Breast epithelium (tissue), 4 donors: Measurements from ENCODE around the gene SCYGR8. TPM values are rescaled to one million over a fixed set of nuclear protein-coding genes. Genes with fewer than 3 reads are reported as not detected.

Experiments
- DNase-seq, 2 donors: peaks; one replicate each; pipeline ENCODE4 v3.0.0-alpha.2; 2019; ENCODE audit warnings: low spot score in 2 of 2
- H3K27ac ChIP-seq, 2 donors: fragments of 200-600 bp; sonication (generic) in 1 of 2; one replicate each; pipeline ENCODE4 v1.5.1; 2016 to 2019; ENCODE audit warnings: mild to moderate bottlenecking in 1 of 2
- H3K27me3 ChIP-seq, 2 donors: fragments of 200-600 bp; sonication (generic) in 1 of 2; one replicate each; pipeline versions ENCODE4 v1.5.1 to v1.6.0; 2017 to 2019; ENCODE audit warnings: control low read depth in 1 of 2, mild to moderate bottlenecking in 1 of 2
- H3K36me3 ChIP-seq: fragments of 200-600 bp; one replicate; pipeline ENCODE4 v1.5.1; 2019
- H3K4me1 ChIP-seq, 2 donors: fragments of 200-600 bp; sonication (generic); one replicate each; pipeline ENCODE4 v1.5.1; 2016 to 2019; ENCODE audit warnings: control low read depth in 1 of 2
- H3K4me3 ChIP-seq, 3 donors: fragments of 200-600 bp; sonication (generic); 1 replicate in 2 of 3; 2 replicates in 1 of 3; pipeline ENCODE4 v1.5.1; 2016 to 2019; ENCODE audit warnings: mild to moderate bottlenecking in 3 of 3, moderate library complexity in 2 of 3
- H3K9me3 ChIP-seq, 2 donors: fragments of 200-600 bp; sonication (generic) in 1 of 2; one replicate each; pipeline ENCODE4 v1.5.1; 2016 to 2019; ENCODE audit warnings: control low read depth in 1 of 2
- POLR2A ChIP-seq: fragments of 450-650 bp; IDR thresholded peaks from one replicate; pipeline ENCODE4 v1.6.1; 2016; ENCODE audit warnings: antibody characterized with exemption, mild to moderate bottlenecking, moderate library complexity
- POLR2AphosphoS5 ChIP-seq, 3 donors: sonication (generic); formaldehyde crosslinking; IDR thresholded peaks; one replicate each; pipeline ENCODE4 v1.6.1; 2017; ENCODE audit warnings: antibody characterized with exemption in 3 of 3
- intact Hi-C: fragments of 100-400 bp; cut with DNase I; formaldehyde crosslinking; loops from one replicate; pipeline ENCODE4 v1.15.1; 2023; ENCODE audit warnings: low total_unique reads
- total RNA-seq, 3 donors: library from RNA; depleted of rRNA; stranded (reverse); fragments of >200 nt; gene quantifications; one replicate each; pipeline ENCODE4 v1.1.0, GENCODE V29; 2016
- TF ChIP-seq, protein P1 (sequence below), 3 donors: fragments of 450-650 bp; IDR thresholded peaks; one replicate each; pipeline ENCODE4 v1.5.1; 2016 to 2017; ENCODE audit warnings: antibody characterized with exemption in 3 of 3, mild to moderate bottlenecking in 3 of 3, moderate library complexity in 3 of 3

SCYGR8 gene
- total RNA-seq, 3 donors from 2014 or later, result not detected

DNA sequence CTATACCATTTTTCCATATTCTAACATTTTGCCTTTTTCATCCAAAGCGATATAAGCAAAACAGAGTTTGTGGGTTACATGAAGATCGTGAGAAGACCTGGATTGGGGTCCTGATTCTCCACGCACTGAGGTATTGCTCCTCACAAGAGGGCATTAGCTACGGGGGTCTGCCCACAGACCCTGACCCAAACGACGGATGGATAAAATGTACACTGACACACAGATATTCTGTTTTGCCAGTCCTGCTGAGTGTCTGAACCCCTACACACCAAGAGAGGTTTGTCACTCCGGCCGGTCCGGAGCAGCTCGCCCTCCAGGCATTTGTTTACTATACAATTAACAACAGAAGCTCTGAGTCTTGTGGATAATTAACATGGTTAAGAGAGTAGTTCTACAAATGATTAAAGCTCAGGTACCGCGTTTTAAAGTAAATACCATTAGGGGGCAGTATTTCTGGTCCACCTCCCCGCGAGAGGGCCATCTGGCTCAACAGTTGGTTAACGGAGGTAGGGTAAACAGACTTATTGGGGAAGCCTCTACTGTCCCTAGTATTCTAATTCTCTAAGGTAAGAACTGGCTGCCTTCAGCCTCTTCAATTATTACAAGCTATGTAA lies 28.4 kb downstream of the SCYGR8 start:
- H3K27ac ChIP-seq, result no peak overlapping the region
- no peaks in the 10 kb centered on the region for H3K9me3 ChIP-seq
- H3K36me3 ChIP-seq, result no peaks in the 10 kb centered on the region
- intact Hi-C loops, result no loop called here
- no peak for DNase-seq
- TF ChIP-seq, protein P1, sequence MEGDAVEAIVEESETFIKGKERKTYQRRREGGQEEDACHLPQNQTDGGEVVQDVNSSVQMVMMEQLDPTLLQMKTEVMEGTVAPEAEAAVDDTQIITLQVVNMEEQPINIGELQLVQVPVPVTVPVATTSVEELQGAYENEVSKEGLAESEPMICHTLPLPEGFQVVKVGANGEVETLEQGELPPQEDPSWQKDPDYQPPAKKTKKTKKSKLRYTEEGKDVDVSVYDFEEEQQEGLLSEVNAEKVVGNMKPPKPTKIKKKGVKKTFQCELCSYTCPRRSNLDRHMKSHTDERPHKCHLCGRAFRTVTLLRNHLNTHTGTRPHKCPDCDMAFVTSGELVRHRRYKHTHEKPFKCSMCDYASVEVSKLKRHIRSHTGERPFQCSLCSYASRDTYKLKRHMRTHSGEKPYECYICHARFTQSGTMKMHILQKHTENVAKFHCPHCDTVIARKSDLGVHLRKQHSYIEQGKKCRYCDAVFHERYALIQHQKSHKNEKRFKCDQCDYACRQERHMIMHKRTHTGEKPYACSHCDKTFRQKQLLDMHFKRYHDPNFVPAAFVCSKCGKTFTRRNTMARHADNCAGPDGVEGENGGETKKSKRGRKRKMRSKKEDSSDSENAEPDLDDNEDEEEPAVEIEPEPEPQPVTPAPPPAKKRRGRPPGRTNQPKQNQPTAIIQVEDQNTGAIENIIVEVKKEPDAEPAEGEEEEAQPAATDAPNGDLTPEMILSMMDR (IDR thresholded peaks at IDR 0.05), result no peak
- TF ChIP-seq POLR2AphosphoS5 (IDR thresholded peaks at IDR 0.05) (no peak), POLR2A (no peak)
- H3K27me3 ChIP-seq, result no peaks in the 10 kb centered on the region
- H3K4me1 ChIP-seq, result no peaks in the 10 kb centered on the region
- no peak overlapping the region for H3K4me3 ChIP-seq

- TF ChIP-seq POLR2A (no peak), POLR2AphosphoS5 (IDR thresholded peaks at IDR 0.05) (no peak)
- TF ChIP-seq, protein P1 (IDR thresholded peaks at IDR 0.05), result no peak
- H3K9me3 ChIP-seq, result no peaks in the 10 kb centered on the region
- no peak for DNase-seq
- intact Hi-C loops, result no loop called here
- H3K27me3 ChIP-seq, result no peaks in the 10 kb centered on the region
- H3K27ac ChIP-seq, result no peak overlapping the region
- H3K4me3 ChIP-seq, result no peak overlapping the region
- H3K36me3 ChIP-seq, result no peaks in the 10 kb centered on the region
- no peaks in the 10 kb centered on the region for H3K4me1 ChIP-seq
Measured at GRCh38 chr2:227774895-227775842, 29.5 kb downstream of the SCYGR8 start.

GRCh38 chr2:227780981-227781615 lies 35.4 kb downstream of the SCYGR8 start:
- TF ChIP-seq POLR2A, result no peak
- TF ChIP-seq, protein P1 (IDR thresholded peaks at IDR 0.05), result no peak
- no peak for TF ChIP-seq POLR2AphosphoS5 (IDR thresholded peaks at IDR 0.05)
- H3K4me3 ChIP-seq, result no peak overlapping the region
- no peak overlapping the region for H3K27ac ChIP-seq
- intact Hi-C loops, result no loop called here
- no peak for DNase-seq
- no peaks in the 10 kb centered on the region for H3K4me1 ChIP-seq
- no peaks in the 10 kb centered on the region for H3K36me3 ChIP-seq
- H3K27me3 ChIP-seq, result no peaks in the 10 kb centered on the region
- H3K9me3 ChIP-seq, result no peaks in the 10 kb centered on the region

GRCh38 chr2:227781841-227782240 lies 36.1 kb downstream of the SCYGR8 start:
- Histone ChIP-seq H3K4me3 (no peak overlapping the region), H3K9me3 (no peaks in the 10 kb centered on the region), H3K36me3 (no peaks in the 10 kb centered on the region), H3K4me1 (no peaks in the 10 kb centered on the region), H3K27ac (no peak overlapping the region), H3K27me3 (no peaks in the 10 kb centered on the region)
- DNase-seq, result no peak
- intact Hi-C loops, result no loop called here
- TF ChIP-seq POLR2AphosphoS5 (IDR thresholded peaks at IDR 0.05) (no peak), POLR2A (no peak)
- TF ChIP-seq, protein P1 (IDR thresholded peaks at IDR 0.05), result no peak

DNA sequence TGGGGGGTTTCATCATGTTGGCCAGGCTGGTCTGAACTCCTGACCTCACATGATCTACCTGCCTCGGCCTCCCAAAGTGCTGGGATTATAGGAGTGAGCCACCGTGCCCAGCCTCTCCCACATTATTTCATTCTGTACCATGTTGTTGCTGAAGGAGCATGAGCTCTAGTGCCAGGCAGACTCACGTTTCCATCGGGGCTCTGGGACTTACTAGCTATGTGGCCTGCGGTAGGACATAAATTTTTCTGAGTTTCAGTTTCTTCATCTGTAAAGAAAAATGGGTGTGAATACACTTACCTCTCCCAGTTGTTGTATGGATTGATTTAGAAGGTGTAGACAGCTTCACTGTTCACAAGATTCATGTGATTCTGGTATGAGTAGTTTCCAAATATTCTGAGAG lies 37.1 kb downstream of the SCYGR8 start:
- Histone ChIP-seq H3K9me3 (no peaks in the 10 kb centered on the region), H3K36me3 (no peaks in the 10 kb centered on the region), H3K27me3 (no peaks in the 10 kb centered on the region), H3K4me3 (no peak overlapping the region), H3K27ac (no peak overlapping the region), H3K4me1 (no peaks in the 10 kb centered on the region)
- TF ChIP-seq, protein P1 (IDR thresholded peaks at IDR 0.05), result no peak
- TF ChIP-seq POLR2A, result no peak
- DNase-seq, result no peak
- intact Hi-C loops, result no loop called here
